ENCODE data around the gene GORASP2.
"Not testable (repeated sequence)": the region's sequence is repeated elsewhere in the genome, so short reads cannot be mapped to it uniquely, and the experiment has no call there.

GORASP2 gene

DNA sequence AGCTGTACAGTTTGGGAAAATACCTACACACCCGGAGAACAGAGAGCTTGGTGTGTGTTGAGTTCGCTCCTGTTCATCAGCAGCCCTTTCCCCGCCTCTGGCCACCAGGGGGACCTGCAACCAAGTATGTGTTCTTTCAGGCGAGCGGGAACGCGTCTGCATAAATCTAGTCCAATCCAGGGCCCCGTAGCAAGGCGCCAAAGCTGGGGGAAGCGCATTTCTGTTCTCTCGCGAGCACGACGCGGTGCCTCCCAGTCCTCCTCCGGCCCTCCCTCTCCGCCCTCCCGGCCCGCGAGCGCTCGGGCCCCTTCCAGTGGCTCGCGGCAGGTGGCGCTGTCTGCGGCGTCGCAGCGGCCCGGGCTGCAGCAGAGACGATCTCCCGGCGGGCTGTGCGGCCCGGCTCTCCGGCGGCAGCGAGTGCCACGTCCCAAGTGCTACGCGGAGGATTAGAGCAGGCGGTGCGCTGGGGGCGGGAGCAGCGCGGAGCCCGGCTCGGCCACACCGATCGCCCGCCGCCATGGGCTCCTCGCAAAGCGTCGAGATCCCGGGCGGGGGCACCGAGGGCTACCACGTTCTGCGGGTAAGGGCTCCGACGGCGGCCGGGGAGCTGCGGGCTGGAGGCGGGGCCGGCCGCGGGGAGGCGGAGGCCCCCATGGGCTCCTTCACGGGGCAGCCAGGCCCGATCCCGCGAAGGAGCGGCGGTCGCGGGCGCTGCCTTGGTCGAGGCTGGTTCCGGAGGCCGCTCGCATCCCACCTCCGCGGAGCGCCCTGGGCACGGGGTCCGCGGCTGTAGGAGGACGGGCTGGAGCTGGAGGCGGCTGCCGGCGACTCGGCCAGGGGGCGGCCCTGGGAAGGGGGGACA is at the start of gene GORASP2:
GORASP2 (plus strand) TSS at position 430 of the 862 bp plus-strand sequence; CDS start at position 518, 88 bp downstream.
- peak; percentile 84 to 94 for DNase-seq (ENCODE audit: low read depth in 2 of 2)

DNA sequence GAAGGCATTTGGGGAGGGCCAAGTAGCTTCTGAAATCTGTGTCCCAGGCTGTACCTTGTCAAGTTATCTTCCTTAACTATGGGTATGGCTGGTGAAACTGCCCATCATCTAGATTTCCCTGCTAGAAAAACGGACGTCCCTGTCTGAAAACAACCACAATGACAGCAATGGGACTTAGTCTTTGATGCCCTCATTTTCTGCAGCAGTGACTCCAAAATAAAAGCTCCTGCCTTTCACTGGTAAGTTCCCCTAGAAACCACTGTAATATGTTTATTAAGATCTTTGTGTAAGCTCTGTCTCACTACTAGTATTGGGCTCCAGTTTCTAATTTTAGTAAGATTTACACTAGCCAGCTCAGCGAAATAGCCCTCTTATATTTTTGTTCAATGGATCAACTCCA is 47.2 kb upstream of the GORASP2 start:
- no peak for DNase-seq (ENCODE audit: low read depth in 2 of 2)

DNA sequence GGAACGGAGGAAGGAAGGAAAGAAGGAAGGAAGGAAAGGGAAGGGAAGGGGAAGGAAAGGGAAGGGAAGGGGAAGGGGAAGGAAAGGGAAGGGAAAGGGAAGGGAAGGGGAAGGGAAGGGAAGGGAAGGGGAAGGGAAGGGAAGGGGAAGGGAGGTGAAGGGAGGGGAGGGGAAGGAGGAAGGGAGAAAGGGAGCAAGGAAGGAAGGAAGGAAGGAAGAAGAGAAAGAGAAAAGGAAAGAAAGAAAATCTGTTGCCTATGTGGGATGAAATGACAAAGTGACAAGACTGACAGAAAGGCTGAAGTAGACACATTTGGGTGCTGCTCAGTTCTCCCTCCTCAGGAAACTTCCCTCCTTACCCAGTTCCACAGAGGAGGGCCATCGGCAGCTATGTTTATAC is 46.3 kb upstream of the GORASP2 start:
- DNase-seq (ENCODE audit: low read depth in 2 of 2), result no peak

DNA sequence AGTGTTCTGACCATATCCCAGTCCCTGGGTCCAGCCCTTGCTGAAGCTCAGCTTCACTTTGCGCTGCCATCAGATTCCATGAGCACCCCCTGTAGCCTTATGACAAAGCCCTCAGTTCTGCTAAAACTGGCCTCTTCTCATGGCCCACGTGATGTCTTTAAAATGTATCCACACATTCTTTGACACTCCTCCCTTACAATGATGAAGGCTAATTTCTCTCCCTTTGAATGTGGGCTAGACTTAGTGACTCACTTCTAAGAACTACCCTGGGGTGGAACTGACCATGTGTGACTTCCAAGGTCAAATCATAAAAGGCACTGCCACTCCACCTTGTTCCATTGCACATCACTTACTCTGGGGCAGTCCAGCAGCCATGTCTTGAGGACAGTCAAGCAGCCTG is 45.4 kb upstream of the GORASP2 start:
- DNase-seq (ENCODE audit: low read depth in 2 of 2), result no peak

DNA sequence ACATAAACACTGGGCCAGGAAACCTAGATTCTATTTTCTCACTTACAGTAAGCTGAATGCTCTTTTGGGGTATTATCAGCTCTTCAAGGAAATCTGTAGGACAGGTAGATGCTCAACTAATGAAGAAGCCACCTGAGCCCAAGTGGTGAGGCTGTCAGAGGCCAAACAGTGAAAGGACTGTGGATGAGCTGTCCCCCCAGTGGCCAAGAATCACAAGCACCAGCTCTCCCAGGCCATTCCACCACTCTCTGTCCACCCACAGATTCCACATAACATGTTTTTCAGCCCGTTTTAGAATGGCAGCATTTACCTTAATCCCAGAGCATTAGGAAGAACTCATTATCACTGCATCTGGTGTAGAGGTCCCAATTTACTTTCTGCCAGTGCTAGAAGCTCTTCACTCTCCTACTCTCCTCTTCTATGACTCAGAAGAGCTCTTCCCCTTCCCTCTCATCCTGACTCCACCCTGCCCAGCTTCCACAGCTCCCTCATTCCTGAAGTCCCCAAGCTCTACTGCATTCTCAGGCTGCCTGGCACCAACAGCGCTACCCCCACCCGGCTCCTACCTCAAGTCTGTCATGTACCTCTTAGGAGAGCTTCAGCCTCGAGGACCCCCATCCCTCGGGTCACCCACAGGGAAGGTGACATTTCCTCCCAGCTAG is 43.8 kb upstream of the GORASP2 start:
- DNase-seq (ENCODE audit: low read depth in 2 of 2), result no peak

DNA sequence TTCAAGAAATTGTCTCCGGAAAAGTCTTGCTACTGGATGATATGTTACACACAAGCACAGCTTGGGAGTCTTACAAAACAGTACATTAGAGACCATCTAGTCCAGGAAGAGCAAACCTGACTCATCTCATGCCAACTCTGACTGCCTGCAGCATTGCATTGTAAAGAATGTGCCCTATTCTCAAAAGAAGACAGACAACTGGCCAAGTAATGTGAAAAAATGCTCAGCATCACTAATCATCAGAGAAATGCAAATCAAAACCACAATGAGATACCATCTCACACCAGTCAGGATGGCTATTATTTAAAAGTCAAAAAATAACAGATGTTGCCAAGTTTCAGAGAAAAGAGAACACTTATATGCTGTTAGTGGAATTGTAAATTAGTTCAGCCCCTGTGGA is 42.7 kb upstream of the GORASP2 start:
- no peak for DNase-seq (ENCODE audit: low read depth in 2 of 2)

DNA sequence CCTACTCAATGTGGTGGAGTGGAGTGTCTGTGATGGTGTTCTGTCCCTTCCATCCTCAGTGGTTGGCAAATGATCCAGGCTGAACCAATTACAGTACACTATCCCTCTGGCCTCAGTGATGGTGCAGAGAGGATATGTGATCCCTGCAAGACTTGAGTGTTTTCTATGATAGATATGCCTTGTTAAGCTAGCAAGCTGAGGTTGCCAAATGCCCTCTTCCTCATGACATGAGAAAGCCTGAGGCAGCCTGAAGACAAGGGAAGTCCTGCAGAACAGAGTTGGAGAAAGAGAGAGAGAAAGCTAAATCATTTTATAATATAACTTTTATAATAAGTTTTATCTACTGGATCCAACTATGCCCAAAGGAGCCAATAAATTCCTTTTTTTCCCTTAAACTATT is 41.6 kb upstream of the GORASP2 start:
- DNase-seq (ENCODE audit: low read depth in 2 of 2), result no peak

DNA sequence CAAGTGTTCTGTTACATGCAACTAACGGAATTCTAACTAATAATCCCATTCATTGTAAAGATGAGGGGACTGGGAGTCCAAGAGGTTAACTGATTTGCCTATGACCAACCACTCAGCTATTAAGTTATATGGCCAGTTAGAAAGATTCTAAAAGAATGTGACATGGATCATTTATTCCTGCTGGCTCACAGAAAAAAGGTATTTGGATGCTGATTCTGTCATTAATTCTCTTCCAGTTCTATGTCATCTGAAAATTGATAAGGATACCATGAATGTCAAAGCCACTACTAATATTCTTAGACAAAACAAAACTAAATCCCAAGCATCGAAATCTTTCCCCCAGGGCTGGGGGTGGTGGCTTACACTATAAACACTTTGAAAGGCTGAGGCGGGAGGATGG is 41.2 kb upstream of the GORASP2 start:
- DNase-seq (ENCODE audit: low read depth in 2 of 2), result no peak

DNA sequence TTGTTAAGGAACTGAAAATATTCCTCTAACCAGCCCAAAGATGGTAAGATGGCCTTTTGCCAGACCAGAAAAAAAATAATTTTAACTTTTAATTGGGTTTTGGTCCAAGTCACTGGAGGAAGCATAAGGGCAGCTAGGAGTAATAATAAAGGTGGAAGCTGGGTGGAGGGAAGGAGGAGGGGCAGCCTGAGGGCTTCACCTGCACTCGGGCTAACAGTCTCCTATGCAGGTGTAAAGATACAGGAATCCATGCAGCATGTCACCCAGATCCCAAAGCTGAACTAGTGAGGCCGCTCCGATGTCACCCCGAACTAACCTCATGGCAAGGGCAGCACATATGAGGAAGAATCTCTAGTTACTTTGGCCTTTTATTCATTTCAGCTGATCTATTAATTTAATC is 37.2 kb upstream of the GORASP2 start:
- DNase-seq (ENCODE audit: low read depth in 2 of 2), result no peak

DNA sequence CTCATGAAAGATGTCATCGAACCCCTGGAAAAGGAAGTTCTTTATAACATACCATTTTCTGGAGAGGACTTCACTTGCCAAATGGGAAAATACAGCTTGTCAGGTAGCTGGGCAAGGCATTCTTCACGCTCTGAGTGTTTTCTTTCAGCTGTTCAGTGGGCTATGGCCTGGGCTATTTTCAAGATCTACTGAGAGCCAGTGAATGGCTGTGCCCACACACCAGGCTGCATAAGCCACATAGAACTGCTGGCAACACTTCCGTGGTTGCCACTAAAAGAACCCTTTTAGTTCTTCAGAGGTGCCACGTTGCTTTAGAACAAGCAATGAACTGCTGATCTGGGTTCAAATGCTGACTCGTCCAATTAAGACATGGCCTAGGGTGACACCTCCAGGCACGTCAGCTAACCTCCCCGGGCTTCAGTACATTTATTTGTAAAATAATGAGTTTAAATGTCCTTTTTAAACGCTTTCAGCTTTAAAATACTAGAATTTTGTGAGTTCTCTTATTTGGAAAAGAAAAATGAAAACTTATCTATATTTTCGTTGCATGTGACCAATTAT is 36.6 kb upstream of the GORASP2 start:
- no peak for DNase-seq (ENCODE audit: low read depth in 2 of 2)

DNA sequence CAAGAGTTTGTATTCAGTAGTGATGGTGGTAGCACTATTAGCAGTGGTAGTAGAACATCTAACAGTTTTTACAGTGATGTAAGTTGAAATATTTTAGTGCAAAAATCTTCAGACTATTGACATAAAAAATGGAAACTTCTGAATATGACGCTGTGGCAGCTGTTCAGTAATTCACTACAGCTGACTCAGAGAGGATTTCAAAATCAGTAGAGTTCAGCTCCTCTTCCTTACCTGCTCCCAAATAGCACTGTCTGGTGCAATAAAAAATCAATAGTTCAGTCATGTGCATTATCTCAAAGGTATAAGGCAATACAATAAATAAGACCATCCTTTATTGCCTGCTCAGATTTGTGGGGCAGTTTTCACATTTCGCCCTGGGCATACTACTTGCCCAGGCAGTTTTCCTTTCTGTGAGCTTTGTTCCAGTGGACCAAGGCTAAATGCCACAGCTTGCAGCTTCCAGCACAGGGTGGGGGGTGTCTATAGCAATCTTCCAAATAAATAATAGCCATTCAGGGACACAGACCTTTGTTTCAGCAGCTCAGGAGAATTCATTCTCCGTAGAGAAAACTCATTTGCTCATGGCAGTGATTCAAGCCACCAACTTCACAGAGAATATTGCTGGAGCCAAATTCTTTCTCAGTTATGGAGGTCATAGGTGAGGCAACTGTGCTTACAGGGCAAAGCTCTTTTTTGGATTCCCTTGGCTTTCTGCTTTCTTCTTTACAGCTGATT is 33.9 kb upstream of the GORASP2 start:
- DNase-seq (ENCODE audit: low read depth in 2 of 2), result no peak

DNA sequence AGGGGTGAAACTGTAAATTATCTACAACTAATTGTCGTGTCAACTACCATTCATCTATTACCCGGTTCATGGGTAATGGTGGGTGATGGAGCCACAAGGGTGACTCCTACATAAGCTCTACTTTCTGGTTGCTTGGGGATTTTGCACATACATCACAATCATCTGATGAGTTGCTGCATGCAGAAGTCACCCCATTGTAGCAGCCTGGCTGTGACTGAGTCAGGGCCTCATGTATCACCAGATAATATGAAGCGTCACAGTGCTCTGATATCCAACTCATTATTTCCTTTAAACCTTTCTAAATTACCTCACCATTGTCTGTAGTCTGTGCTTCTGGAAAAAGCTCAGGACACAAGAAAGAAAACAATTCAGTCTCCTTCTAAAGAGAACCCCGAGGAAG is 32.4 kb upstream of the GORASP2 start:
- DNase-seq (ENCODE audit: low read depth in 2 of 2), result no peak

DNA sequence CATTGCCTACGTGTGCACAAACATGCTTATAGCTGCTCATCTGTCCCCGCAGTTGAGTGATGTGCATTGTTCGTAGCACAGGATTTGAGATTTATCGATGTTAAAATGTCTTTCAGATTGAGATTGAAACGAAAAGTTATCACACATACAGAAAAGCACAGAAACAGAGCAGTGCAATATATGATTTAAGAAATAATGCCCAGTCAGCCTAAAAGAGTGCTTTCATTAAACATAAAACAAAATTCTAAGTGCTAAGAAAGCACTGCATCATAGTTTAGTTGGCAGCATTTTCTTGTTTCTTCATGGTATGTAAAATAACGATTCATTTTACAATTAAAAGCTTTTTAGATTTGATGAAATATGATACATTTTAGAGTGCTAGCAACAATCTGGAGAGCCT is 31.9 kb upstream of the GORASP2 start:
- DNase-seq (ENCODE audit: low read depth in 2 of 2), result no peak

DNA sequence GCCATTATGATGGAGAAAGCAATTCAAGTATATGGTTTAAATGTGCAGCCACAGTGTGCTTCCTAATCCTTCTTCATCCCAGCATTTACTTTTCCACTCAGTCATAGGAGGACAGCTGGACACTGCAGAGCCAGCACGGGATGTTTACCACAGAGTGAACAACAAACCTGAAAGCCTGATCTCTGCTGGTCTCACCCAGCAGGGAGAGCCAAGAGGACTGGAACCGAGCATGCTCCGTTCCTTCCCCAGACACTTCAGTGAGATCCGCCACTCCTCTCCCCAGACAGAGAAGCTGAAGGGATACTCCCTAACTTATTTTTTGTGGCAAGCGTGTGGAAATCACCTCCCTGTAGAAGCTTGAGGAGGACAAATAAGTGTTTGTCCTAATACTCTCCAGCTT is 23.2 kb upstream of the GORASP2 start:
- DNase-seq (ENCODE audit: low read depth in 2 of 2), result no peak

DNA sequence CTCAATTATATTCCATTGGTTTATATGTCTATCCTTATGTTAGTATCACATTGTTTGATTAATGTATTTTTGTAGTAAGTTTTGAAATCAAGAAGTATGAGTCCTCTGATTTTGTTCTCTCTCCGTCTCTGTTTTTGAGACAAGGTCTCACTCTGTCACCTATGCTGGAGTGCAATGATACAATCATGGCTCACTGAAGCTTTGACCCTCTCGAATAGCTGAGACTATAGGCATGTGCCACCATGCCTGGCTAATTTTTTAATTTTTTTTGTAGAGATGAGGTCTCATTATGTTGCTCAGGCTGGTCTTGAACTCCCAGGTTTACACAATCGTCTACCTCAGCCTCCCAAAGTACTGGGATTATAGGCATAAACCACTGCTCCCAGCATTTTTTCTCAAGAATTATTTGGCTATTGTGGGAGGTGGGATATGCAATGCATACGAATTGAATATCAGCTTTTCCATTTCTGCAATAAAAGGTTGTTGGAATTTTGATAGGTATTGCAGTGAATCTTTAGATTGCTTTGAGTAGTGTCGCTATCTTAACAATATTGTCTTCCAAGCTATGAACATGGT is 17.7 kb upstream of the GORASP2 start:
- DNase-seq (ENCODE audit: low read depth in 2 of 2), result no peak

DNA sequence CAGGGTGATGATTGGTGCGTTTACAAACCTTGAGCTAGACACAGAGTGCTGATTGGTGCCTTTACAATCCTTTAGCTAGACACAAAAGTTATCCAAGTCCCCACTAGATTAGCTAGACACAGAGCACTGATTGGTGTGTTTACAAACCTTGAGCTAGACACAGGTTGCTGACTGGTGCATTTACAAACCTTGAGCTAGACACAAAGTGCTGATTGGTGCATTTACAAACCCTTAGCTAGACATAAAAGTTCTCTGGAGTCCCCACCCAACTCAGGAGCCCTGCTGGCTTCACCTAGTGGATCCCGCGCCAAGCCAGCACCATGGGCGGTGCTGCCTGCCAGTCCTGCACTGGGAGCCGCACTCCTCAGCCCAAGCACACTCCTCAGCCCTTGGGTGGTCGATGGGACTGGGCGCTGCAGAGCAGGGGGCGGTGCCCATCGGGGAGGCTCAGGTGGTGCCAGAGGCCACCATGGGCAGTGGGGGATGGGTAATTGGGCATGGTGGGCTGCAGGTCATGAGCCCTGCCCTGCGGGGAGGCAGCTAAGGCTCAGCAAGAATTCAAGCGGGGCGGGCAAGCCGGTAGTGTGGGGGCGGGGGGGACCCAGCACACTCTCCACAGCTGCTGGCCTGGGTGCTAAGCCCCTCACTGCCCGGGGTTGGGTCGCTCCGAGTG is 13.9 kb upstream of the GORASP2 start:
- not testable (repeated sequence) for DNase-seq (ENCODE audit: low read depth in 2 of 2)

DNA sequence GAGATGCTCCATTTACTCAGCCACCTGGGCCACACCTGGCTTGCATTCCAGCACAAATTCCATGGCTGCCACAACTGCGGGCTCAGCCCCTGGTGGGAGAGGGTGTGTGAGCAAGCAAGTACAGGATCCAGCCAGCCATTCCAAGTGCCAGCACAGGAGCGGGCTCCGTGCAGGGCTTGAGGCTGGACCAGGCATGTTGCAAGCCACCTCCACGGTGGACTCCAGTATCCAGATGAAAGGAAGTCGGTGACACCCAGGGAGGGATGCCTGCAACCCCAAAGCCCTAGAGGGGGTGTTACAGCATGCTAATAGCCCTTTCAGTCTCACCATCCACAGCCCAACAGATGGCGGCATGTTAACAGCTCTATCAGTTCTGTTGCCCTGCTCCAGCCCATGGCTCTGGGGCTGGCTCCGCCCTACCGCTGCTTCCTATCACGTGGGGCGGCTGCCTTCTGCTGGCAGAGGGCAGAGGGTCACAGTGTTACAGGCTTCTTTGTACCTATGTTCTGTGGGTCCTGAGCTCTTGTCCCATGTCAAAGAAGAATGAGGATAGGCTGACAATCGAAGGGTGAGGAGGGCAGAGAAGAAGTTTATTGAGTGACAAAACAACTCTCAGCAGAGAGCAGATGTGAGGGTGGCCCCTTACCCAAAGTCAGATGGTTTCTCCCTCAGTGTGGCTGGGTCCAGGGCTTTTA is 11.7 kb upstream of the GORASP2 start:
- DNase-seq (ENCODE audit: low read depth in 2 of 2), result no peak

DNA sequence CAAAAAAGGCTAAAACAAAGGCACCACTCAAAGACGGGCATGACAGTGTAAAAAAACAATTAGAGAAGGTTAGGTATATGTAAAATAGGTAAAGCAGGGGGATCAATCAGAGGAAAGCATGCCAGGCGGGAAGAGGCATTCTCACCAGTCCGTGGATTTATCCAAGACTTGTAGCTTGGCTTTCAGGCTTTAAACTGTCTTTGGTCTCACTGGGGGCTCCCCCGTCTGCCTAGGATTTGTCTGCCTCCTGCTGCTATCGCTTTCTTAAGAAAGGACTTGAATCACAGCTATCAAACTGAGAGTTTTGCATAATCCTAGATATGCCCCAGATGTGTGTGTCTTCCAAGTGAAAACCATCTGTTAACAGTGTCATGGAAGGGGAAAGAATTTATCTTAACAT is 11.1 kb upstream of the GORASP2 start:
- no peak for DNase-seq (ENCODE audit: low read depth in 2 of 2)

DNA sequence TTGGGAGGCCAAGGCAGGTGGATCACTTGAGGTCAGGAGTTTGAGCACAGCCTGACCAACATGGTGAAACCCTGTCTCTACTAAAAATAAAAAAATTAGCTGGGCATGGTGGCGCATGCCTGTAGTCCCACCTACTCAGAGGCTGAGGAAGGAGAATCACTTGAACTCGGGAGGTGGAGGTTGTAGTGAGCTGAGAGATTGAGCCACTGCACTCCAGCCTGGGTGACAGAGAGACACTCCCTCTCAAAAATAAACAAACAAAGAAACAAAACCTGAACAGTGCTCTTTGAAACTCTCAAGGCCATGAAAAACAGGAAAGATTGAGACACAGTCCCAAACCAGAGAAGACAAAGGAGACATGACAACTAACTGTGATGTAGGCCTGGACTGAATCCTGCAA is 7.2 kb upstream of the GORASP2 start:
- not testable (repeated sequence) for DNase-seq (ENCODE audit: low read depth in 2 of 2)

DNA sequence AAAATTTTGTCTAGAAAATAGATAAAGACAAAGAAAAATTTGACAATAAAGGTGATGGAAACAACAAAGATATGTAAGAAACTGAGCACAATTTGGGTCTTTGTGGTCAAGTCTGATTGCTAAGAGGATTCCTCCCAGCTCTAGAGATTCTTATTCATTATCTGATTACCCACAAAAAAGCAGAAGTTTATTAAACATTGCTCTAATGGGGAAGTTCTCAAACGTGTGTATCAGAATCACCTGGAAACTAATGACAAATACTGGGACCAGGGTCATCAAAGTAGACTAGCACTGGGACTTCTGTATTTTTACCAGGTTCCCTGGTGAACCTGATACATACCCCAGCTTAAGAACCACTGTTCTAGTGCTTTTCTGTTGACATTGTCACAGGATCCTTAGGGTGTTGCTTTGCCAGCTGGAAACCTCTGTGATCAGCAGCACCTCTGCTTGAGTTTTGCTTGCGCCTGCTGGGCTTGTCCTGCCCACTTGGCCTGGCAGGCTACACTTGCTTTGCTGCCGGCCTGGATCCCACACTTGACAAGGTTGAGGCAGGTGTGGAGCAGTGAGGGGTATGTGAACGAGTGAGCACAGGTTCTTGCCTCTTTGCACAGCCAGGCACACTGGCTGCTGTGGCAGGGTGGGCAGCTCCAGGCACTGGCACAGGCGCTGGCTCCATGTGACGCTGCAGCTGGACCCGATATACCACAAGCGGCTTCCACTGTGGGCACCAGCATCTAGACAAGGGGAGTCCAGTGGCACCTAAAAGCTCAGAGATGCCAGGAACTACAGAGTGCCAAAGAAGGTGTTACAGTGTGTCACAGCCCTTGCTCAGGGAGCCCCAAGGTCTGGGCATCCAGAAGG is 6.2 kb upstream of the GORASP2 start:
- DNase-seq (ENCODE audit: low read depth in 2 of 2), result no peak

Data from stimulated activated CD4-positive, alpha-beta T cell treated with anti-CD3 and anti-CD28 coated beads, Interleukin-1b, Interleukin-23, amount 100 ng/mL, for 1 hour (primary cell).